Dedifferentiated amniotic fluid mesenchymal stem cell (primary cell): ENCODE data around the gene TMEM132C.
"Not testable (repeated sequence)": the region's sequence is repeated elsewhere in the genome, so short reads cannot be mapped to it uniquely, and the experiment has no call there.

ENCODE experiments used
- DNase-seq: peaks from one replicate; pipeline ENCODE4 v3.0.0-alpha.2; 2016; ENCODE audit errors: extremely low spot score

TMEM132C gene

GRCh38 chr12:128474916-128475315, 207.9 kb downstream of the TMEM132C start:
- no peak for DNase-seq

- DNase-seq, result no peak
These were observed 209.3 kb downstream of the TMEM132C start for GRCh38 chr12:128476266-128476665.

- no peak for DNase-seq
These were observed 216.7 kb downstream of the TMEM132C start for GRCh38 chr12:128483526-128484255.

- not testable (repeated sequence) for DNase-seq
These were observed 230.4 kb downstream of the TMEM132C start for GRCh38 chr12:128497376-128497775.

GRCh38 chr12:128507470-128507869, 240.5 kb downstream of the TMEM132C start:
- DNase-seq, result no peak

- no peak for DNase-seq
These were observed 242.2 kb downstream of the TMEM132C start for GRCh38 chr12:128509170-128509569.

- no peak for DNase-seq
These were observed 243.5 kb downstream of the TMEM132C start for GRCh38 chr12:128510511-128510910.

GRCh38 chr12:128513331-128513730, 246.4 kb downstream of the TMEM132C start:
- no peak for DNase-seq

- no peak for DNase-seq
These were observed 246.9 kb downstream of the TMEM132C start for GRCh38 chr12:128513831-128514230.

- DNase-seq, result no peak
These were observed 251.7 kb downstream of the TMEM132C start for GRCh38 chr12:128518644-128519043.

GRCh38 chr12:128519426-128519825, 252.5 kb downstream of the TMEM132C start:
- no peak for DNase-seq

GRCh38 chr12:128521981-128522380, 255.0 kb downstream of the TMEM132C start:
- DNase-seq, result no peak

GRCh38 chr12:128524439-128524838, 257.5 kb downstream of the TMEM132C start:
- DNase-seq, result no peak

GRCh38 chr12:128531170-128531569, 264.2 kb downstream of the TMEM132C start:
- no peak for DNase-seq

GRCh38 chr12:128534906-128535305, 267.9 kb downstream of the TMEM132C start:
- DNase-seq, result no peak

GRCh38 chr12:128536810-128537209, 269.8 kb downstream of the TMEM132C start:
- DNase-seq, result no peak

- DNase-seq, result no peak
These were observed 270.7 kb downstream of the TMEM132C start for GRCh38 chr12:128537668-128538067.

- no peak for DNase-seq
These were observed 275.9 kb downstream of the TMEM132C start for GRCh38 chr12:128542844-128543243.

- no peak for DNase-seq
These were observed 276.5 kb downstream of the TMEM132C start for GRCh38 chr12:128543460-128543859.

GRCh38 chr12:128543971-128544370, 277.0 kb downstream of the TMEM132C start:
- DNase-seq, result no peak

- DNase-seq, result no peak
These were observed 282.0 kb downstream of the TMEM132C start for GRCh38 chr12:128548949-128549348.

GRCh38 chr12:128549601-128550218, 282.7 kb downstream of the TMEM132C start:
- no peak for DNase-seq

- no peak for DNase-seq
These were observed 284.3 kb downstream of the TMEM132C start for GRCh38 chr12:128551266-128551665.
